Raji (cell line): ENCODE measurements around the gene KDSR.

Experiments
- POLR2A ChIP-seq: IDR thresholded peaks from 2 replicates; pipeline ENCODE4 v1.6.1; 2011; ENCODE audit warnings: low read depth, low read length, control low read depth; ENCODE audit not compliant: insufficient read depth

KDSR gene

DNA sequence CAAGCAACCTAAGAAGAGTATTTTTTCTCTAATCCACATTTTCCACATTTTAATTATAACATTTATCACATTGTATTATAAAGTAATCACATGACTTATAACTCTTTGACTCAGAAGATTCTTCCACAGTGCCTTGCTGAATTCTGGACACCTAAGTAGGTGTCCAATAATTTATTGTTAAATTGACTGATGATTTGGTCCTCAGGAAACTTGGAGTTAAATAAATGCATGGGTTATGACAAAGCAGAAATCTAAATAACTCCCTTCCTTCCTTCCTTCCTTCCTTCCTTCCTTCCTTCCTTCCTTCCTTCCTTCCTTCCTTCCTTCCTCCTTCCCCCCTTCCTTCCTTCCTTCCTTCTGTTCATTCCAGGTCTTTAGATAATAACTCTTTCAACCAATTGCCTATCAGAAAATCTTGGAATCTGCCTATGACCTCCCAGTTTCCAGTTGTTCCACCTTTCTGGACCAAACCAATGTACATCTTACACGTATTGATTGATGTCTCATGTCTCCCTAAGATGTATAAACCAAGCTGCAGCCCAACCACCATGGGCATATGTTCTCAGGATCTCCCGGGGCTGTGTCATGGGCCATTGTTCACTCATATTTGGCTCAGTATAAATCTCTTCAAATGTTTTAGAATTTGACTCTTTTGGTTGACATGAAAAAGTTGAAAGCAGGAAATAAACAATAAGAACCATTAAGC, 10.4 kb upstream of the KDSR start:
- no peak for TF ChIP-seq POLR2A

DNA sequence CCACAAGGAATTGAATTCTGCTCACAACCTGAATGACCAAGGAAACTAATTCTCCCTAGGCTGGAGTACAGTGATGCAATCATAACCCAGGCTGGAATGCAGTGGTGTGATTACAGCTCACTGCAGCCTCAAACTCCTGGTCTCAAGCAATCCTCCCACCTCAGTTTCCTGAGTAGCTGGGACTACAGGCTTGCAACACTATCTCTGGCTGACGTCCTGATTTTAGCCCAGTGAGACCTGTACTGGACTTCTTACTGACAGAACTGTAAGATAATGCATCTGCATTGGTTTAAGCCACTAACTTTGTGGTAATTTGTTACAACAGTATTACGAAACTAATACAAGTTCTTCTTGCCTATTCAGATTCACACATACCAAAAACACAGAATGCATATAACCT, 9.5 kb upstream of the KDSR start:
- TF ChIP-seq POLR2A = no peak

DNA sequence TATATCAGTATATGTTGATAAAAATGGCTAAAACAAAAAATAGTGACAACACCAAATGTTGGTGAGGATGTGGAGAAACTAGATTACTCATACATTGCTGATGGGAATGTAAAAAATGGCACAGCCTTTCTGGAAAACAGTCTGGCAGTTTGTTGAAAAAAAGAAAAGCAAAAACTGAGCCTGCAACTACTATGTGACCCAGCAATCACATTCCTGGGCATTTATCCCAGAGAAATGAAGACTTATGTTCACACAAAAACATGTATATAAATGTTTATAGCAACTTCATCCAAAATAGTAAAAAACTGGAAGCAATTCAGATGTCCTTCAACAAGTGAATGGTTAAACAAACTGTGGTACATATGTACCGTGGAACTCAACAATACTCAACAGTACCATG, 7.5 kb upstream of the KDSR start:
- no peak for TF ChIP-seq POLR2A

DNA sequence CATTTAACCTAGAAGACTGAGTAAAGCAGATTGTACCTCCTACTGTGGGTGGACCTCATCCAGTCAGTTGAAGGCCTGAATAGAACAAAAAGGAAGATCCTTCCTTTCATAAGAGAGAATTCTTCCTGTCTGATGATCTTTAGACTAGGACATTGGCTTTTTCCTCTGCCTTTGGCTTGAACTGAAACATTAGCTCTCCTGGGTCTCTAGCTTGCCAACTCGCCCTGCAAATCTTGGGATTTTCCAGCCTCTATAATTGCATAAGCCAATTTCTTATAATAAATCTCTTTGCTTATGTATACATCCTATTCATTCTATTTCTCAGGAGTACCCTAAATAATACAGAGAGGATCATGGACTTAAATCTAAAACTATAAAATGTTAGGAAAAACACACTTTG, 6.2 kb upstream of the KDSR start:
- no peak for TF ChIP-seq POLR2A

DNA sequence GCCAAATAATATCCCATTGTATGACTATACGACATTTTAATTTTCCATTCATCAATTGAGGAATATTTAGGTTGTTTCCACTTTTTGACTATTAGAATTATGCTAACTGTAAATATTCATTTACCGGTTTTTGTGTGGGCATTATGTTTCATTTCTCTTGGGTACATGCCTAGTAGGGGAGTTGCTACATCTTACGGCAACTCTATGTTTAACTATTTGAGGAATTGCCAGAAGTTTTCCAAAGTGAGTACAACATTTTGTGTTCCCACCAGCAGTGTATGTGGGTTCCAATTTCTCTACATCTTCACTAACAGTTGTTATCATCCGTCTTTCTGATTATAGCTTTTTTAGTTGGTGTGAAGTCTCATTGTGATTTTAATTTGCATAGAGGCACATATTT, 1.6 kb upstream of the KDSR start:
- no peak for TF ChIP-seq POLR2A

DNA sequence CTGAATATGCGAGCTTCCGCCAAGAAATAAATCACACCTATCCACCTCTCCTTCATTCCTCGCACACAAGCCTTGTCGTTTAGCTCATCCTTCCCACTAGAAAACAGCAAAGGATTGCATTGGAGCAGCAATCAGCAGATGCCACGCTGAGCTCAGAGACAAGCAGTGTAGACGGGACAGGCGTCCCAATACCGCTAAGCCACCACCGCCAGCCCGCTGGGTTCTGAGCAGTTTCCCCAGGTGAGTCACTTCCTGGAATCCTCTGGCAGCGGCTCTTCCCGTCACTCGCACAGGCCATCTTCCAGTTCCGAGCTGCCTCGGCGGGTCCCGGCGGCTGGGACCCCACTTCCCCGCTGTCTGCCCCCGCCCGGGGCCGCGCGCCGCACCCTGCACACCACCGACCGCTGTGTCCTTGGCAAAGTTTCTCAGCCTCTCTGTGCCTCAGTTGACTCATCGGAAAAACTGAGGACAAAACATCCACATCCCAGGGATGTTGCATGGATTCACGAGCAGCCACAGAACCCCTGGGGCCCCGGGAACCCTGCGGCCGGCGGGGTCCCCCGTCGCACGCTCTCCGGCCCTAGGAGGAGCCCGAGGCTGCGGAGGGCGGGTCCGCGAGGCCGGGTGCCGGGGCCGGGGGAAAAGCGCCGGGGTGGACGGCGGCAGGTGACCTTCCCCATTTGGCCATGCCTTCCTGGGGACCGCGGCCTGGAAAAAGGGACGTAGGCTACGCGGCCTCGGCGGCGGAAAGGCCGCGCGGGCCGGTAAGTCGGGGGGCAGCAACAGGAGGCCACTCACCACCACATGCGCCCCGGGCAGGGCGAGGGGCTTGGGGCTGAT, 573 bp downstream of the KDSR start:
- TF ChIP-seq POLR2A = no peak

DNA sequence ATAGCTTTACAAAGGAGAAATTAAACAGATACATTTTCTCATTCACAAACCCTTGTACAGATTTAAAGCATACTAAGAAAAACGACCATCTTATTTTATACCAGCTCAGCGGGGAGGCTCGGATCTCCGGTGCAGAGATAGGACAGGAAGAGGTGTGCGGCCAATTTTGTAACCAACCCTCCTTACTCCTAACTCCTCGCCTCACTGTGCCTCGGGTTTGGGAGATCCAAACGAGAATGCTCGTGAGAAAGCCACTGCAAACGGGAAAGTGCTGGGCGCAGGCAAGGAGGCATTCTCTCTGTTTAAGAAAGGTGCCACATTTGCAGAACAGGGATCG, 1.2 kb downstream of the KDSR start:
- no peak for TF ChIP-seq POLR2A

DNA sequence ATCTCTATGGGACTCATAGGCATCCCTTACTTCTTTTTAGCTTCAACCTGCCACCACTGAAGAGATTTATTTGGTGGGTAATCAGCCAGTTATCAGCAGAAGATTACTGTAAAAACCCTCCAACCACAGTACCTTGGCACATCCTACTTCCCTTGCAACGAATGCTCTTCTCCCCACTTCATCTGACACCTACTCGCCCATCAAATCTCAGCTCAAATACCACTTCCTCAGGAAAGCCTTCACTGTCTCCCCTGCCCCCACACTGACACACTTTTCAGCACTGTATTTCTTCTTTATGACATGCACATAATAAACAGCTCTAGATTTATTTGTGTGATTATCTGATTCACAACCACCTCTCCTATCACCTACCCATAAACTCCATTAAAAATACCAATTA, 3.1 kb downstream of the KDSR start:
- no peak for TF ChIP-seq POLR2A

DNA sequence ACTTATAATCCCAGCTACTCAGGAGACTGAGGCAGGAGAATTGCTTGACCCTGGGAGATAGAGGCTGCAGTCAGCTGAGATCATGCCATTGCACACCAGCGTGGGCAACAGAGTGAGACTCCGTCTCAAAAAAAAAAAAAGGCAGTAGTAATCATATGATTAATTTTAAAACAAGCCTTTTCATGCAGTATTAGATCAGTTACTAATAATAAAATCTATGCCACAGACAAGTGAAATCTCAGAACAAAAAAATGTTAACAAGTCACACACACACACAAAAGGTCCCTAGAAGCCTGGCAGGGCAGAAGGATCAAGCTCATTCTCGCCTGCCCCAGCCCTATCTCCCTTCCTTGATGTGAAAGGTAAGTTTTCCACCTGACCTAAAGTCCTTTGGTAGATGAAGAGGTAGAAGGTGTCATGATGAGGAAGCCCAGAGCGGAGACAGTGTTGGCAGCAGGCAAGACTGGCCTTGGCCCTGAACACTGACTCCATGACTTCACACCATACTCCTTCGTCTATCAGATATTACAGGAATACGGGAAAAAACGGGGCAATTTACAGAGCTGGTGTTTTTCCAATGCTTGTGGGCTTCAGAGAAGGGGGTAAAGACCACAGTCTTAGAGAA, 10.6 kb downstream of the KDSR start:
- TF ChIP-seq POLR2A = no peak

DNA sequence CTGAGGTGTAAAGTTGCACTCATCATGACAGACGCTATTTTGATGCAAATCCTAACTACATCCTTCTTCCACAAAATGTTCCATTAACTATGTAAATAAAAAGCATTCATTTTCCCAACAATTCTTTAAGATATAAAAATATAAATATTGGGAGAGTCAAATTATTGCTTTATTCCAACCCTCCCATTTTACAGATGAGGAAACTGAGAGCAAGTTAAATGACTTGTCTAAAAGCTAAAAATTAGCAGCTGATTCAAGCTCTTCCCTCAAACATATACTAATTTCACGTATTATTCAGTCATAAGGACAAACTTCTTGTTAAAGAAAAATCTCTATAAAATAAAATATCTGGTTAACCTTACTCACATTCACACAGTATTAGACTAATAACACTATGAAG, 16.8 kb downstream of the KDSR start:
- TF ChIP-seq POLR2A = no peak

DNA sequence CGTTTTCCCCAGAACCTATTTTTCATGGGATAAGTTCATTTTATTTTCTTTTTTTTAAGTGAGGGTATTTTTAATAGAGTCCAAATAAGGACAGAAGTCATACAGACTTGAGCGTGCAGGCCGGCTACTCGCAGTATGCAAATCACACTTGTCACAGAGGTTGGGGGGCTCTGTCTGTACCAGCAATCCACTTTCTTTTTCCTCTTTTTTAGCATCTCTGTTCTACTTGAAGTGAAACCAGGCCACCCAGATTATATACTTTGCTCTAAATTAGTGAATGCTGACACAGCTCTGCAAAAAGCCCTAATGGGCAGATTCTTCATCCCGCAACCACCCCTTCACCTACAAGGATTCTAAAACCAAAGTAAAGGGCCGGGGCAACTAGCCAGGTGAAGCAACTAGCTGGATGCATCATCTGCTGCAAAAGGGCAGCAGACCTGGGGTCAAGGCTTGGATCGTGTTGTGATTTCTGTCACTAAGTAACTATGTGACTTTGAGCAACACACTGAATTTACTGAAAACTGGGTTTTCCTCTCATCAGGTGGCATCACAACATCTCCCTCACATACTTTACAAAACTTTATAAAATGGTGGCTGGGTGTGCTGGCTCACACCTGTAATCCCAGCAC, 18.4 kb downstream of the KDSR start:
- TF ChIP-seq POLR2A = no peak

DNA sequence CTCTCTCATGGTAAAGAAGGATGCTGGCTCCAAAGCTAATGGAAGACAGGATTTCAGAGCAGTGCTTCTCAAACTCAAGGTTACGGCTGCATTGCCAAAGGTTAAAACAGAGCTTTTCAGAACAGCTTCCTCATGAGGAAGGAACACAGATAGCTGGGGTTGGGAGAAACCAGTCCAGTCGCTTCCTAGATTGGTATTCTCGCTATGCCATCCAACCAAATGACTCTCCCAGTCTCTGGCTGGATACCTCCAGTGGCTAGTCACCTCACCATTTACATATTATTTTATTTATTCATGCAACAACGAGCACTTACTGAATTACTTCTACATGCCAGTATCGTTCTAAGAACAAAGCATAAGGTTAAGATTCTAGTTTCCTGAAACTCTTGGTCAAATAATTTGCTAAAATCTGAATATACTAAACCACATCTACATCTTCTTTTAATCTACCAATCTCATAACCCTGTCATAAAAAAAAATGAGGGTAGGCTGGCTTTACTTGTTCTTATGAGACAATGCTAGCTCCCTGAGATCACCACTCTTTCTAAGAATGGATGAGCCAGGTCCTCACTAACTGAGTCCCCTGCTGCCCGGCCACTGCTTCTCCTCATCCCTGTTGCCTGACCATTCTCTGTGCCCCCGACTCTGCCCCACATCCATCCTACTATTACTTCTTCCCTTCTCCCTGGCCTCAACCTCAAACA, 20.4 kb downstream of the KDSR start:
- TF ChIP-seq POLR2A = no peak

DNA sequence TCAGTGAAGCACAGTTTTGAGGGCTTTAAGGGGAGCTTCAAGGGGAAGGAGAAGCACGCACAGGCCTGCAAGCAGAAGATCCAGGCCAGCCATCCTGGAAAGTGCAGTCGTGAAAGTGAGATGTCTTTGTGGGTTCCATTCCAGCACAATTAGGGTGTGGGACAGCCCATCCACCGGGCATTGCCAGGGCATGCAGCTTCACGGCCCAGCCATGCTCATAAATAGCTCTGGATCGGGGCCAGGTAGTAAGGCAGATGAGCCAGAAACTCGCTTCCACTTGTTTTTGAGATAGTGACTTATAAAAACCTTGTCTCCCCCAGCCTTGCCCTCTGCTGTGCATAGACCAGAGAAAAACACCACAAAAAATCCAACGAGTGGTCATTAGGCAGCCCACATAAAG, 21.0 kb downstream of the KDSR start:
- TF ChIP-seq POLR2A = no peak

DNA sequence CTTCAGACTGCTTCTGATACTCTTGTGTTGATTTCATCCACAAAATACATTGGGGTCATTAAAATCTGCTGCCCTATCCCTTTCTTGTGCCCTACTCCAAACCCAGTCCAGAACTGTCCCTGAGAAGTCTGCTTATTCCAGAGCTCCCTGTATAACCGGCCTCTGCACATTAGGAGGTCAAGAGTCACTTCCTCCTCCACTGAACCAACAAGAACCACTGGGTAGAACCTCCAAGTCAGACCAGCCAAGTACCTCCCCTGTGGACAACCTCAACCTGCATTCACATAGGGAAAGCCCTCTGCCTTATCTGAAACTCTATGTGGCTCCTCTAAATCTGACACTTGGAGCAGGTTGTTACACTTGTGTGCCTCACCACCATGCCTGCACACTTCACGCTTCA, 22.1 kb downstream of the KDSR start:
- TF ChIP-seq POLR2A = no peak

DNA sequence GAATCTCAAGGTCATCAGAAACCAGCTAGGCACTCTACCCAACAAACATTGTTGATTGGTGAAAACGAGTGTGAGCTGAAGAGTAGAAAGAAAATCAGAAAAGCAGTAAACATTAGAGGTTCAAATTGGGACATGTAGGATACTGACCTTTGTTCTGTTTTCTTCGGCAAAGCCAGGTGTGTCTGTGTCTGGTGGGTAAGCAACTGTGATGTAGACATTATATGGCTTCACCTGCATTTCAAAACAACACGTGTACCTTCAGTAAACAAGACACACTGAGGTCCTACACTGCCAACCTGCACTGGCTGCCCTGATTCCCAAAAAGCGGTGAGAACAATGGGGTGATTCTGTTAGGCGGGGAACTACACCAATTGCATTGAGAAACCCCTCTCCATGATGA, 22.7 kb downstream of the KDSR start:
- TF ChIP-seq POLR2A = no peak
